T-cell (primary cell): Measurements from ENCODE around the gene AP4E1. TPM values are rescaled to one million over a fixed set of nuclear protein-coding genes. Genes with fewer than 3 reads are reported as not detected.
"Not testable (repeated sequence)": the region's sequence is repeated elsewhere in the genome, so short reads cannot be mapped to it uniquely, and the experiment has no call there.

ENCODE experiments used
- ATAC-seq, 4 experiments: fragments of 200-7000 bp in 3 of 4; fragments of 150-1000 bp in 1 of 4; cut with Tn5 transposase; replicated peaks in 1 of 4; 1 replicate in 3 of 4; 2 replicates in 1 of 4; pipeline ENCODE4 v1.10.0; 2021; ENCODE audit warnings: moderate library complexity in 3 of 4, mild to moderate bottlenecking in 2 of 4, moderate number of reproducible peaks in 1 of 4
- CTCF ChIA-PET, 2 donors: fragments of 300-600 bp; sonication (Branson Sonifier 250); formaldehyde crosslinking; loops; one replicate each; lab custom pipeline; 2022; ENCODE audit warnings: antibody characterized with exemption in 2 of 2; lab: Charles Lee
- POLR2A ChIA-PET, 2 donors: fragments of 300-600 bp; sonication (Branson Sonifier 250); formaldehyde crosslinking; loops; one replicate each; lab custom pipeline; 2022; ENCODE audit warnings: antibody characterized with exemption in 2 of 2; lab: Charles Lee
- DNase-seq, 35 experiments: peaks; one replicate each; pipeline versions ENCODE4 v3.0.0 to v3.0.0-alpha.2; 2013 to 2023
- H3K27ac ChIP-seq: one replicate; pipeline ENCODE4 v1.5.1; 2013; ENCODE audit warnings: low read length
- H3K27me3 ChIP-seq, 2 experiments: replicated peaks in 1 of 2; 1 replicate in 1 of 2; 2 replicates in 1 of 2; pipeline versions ENCODE4 v1.6.1 to v1.7.0; 2013; ENCODE audit warnings: low read length in 1 of 2, mixed read lengths in 1 of 2; ENCODE audit not compliant: control insufficient read depth in 2 of 2, insufficient read depth in 2 of 2; ENCODE audit errors: extremely low read depth in 1 of 2
- H3K36me3 ChIP-seq, 2 donors: 1 replicate in 1 of 2; 2 replicates in 1 of 2; pipeline versions ENCODE4 v1.6.1 to v1.7.0; 2013; ENCODE audit warnings: low read length in 1 of 2; ENCODE audit not compliant: control insufficient read depth in 2 of 2, insufficient read depth in 1 of 2; ENCODE audit errors: extremely low read depth in 1 of 2
- H3K4me1 ChIP-seq, 2 experiments: 1 replicate in 1 of 2; 2 replicates in 1 of 2; pipeline versions ENCODE4 v1.6.1 to v1.7.0; 2013; ENCODE audit warnings: low read length in 2 of 2, mixed read lengths in 1 of 2; ENCODE audit not compliant: insufficient read depth in 2 of 2, control insufficient read depth in 1 of 2; ENCODE audit errors: extremely low read depth in 1 of 2
- H3K4me3 ChIP-seq, 2 donors: 1 replicate in 1 of 2; 2 replicates in 1 of 2; pipeline versions ENCODE4 v1.5.1 to v1.7.0; 2013; ENCODE audit warnings: mild to moderate bottlenecking in 2 of 2, low read length in 1 of 2, moderate library complexity in 1 of 2; ENCODE audit not compliant: control insufficient read depth in 1 of 2; ENCODE audit errors: extremely low read depth in 1 of 2
- H3K9me3 ChIP-seq: 2 replicates; pipeline ENCODE4 v1.7.0; 2013
- H3K27ac Mint-ChIP-seq, 2 donors: one replicate each; pipeline ENCODE4 v1.8.0; 2020 to 2021; ENCODE audit warnings: mild to moderate bottlenecking in 2 of 2, mixed read lengths in 2 of 2
- H3K27me3 Mint-ChIP-seq, 2 donors: one replicate each; pipeline ENCODE4 v1.8.0; 2021 to 2022; ENCODE audit warnings: mixed read lengths in 2 of 2
- H3K36me3 Mint-ChIP-seq: one replicate; pipeline ENCODE4 v1.8.0; 2021; ENCODE audit warnings: mixed read lengths
- H3K4me1 Mint-ChIP-seq, 3 donors: one replicate each; pipeline ENCODE4 v1.8.0; 2020 to 2022; ENCODE audit warnings: mixed read lengths in 3 of 3, mild to moderate bottlenecking in 1 of 3
- H3K4me3 Mint-ChIP-seq, 3 donors: one replicate each; pipeline ENCODE4 v1.8.0; 2020 to 2022; ENCODE audit warnings: mild to moderate bottlenecking in 3 of 3, mixed read lengths in 3 of 3, moderate library complexity in 3 of 3
- H3K9me3 Mint-ChIP-seq, 3 donors: one replicate each; pipeline ENCODE4 v1.8.0; 2020 to 2022; ENCODE audit warnings: mixed read lengths in 3 of 3
- WGBS: methylation state at CpG from one replicate; pipeline ENCODE4 v1.1.5; 2013; ENCODE audit warnings: missing lambda C conversion rate; ENCODE audit not compliant: insufficient coverage; 5-methylcytosine and 5-hydroxymethylcytosine counted together
- total RNA-seq, 35 experiments: library from RNA in 6 of 35; stranded (reverse) in 6 of 35; fragments of 120-200 nt in 1 of 35; gene quantifications; one replicate each; pipeline versions ENCODE4 v1.2.1 to v1.2.4 and lab custom pipeline; 2013 to 2026

Gene AP4E1
- total RNA-seq, 5 donors from 2014 or later (not counting 1 experiment from before 2014, with no cell fraction given), result 9.4 to 14.0 (median 10.8) TPM

- no peak overlapping the region for H3K27ac ChIP-seq
- DNase-seq (no peak), ATAC-seq (no peak)
- H3K36me3 Mint-ChIP-seq, result no peaks in the 10 kb centered on the region
- no peaks in the 10 kb centered on the region for H3K36me3 ChIP-seq
- H3K4me1 ChIP-seq, result peaks cover 0 to 3% of the 10 kb centered on the region in 2 experiments
- CTCF ChIA-PET, result interaction anchor here in 1 of 2 donors (1.0 kb wide), 1 partner anchor 15 kb away, joined by 3 read pairs; no protein-coding TSS in a partner anchor
- no peaks in the 10 kb centered on the region for H3K27me3 ChIP-seq
- peaks cover 8 to 15% of the 10 kb centered on the region in 2 donors for H3K27me3 Mint-ChIP-seq
- H3K9me3 ChIP-seq, result no peaks in the 10 kb centered on the region
- no peak overlapping the region for H3K4me3 Mint-ChIP-seq
- POLR2A ChIA-PET, result no interaction called here
- H3K4me1 Mint-ChIP-seq, result peaks cover 3 to 6% (median 3%) of the 10 kb centered on the region in 3 donors
- H3K4me3 ChIP-seq, result no peak overlapping the region
- no peaks in the 10 kb centered on the region for H3K9me3 Mint-ChIP-seq
- no peak overlapping the region for H3K27ac Mint-ChIP-seq
- WGBS, result no CpG with 5 or more reads among the region's 1 CpG
These were observed 36.7 kb upstream of the AP4E1 start for GRCh38 chr15:50871832-50872231.

- H3K9me3 Mint-ChIP-seq, result no peaks in the 10 kb centered on the region
- no peak overlapping the region for H3K27ac Mint-ChIP-seq
- DNase-seq (no peak), ATAC-seq (no peak)
- Histone ChIP-seq H3K4me3 (no peak overlapping the region), H3K27me3 (no peaks in the 10 kb centered on the region), H3K4me1 (peaks cover 0 to 3% of the 10 kb centered on the region in 2 experiments), H3K27ac (no peak overlapping the region), H3K9me3 (no peaks in the 10 kb centered on the region), H3K36me3 (no peaks in the 10 kb centered on the region)
- peaks cover 8 to 15% of the 10 kb centered on the region in 2 donors for H3K27me3 Mint-ChIP-seq
- H3K36me3 Mint-ChIP-seq, result no peaks in the 10 kb centered on the region
- ChIA-PET CTCF (interaction anchor here in 1 of 2 donors (0.7 kb wide), 1 partner anchor 46 kb away, joined by 5 read pairs; no protein-coding TSS in a partner anchor), POLR2A (no interaction called here)
- WGBS, result no CpG with 5 or more reads among the region's 3 CpGs
- H3K4me1 Mint-ChIP-seq, result peaks cover 7 to 11% (median 9%) of the 10 kb centered on the region in 3 donors
- no peak overlapping the region for H3K4me3 Mint-ChIP-seq
These were observed 35.6 kb upstream of the AP4E1 start for GRCh38 chr15:50872832-50873426.

- Histone ChIP-seq H3K27me3 (no peaks in the 10 kb centered on the region), H3K36me3 (no peaks in the 10 kb centered on the region), H3K4me3 (no peak overlapping the region), H3K27ac (no peak overlapping the region), H3K9me3 (no peaks in the 10 kb centered on the region), H3K4me1 (peaks cover 0 to 3% of the 10 kb centered on the region in 2 experiments)
- ATAC-seq, result peak in 2 of 4 experiments; percentile 27 to 48
- peak in 1 of 35 experiments; percentile 25 for DNase-seq
- Mint-ChIP-seq H3K9me3 (no peaks in the 10 kb centered on the region), H3K27ac (no peak overlapping the region), H3K4me1 (peaks cover 11 to 17% (median 12%) of the 10 kb centered on the region in 3 donors), H3K27me3 (peaks cover 8 to 15% of the 10 kb centered on the region in 2 donors), H3K36me3 (no peaks in the 10 kb centered on the region), H3K4me3 (no peak overlapping the region)
- CTCF ChIA-PET, result interaction anchor here in 1 of 2 donors (0.7 kb wide), 1 partner anchor 47 kb away, joined by 5 read pairs; no protein-coding TSS in a partner anchor
- WGBS, result 8% methylated on average over 2 of the region's 9 CpGs
- POLR2A ChIA-PET, result interaction anchor here in 1 of 2 donors (0.6 kb wide), 1 partner anchor 832 kb away, joined by 3 read pairs; no protein-coding TSS in a partner anchor
These were observed 34.5 kb upstream of the AP4E1 start for GRCh38 chr15:50873935-50874361.

GRCh38 chr15:50875238-50875637 lies 33.2 kb upstream of the AP4E1 start:
- H3K27me3 ChIP-seq, DNase-seq: not testable (repeated sequence)

GRCh38 chr15:50876260-50876988 lies 32.1 kb upstream of the AP4E1 start:
- Mint-ChIP-seq H3K4me3 (peak overlapping the region; percentile 47 to 76 (median 71)), H3K4me1 (peaks cover 28 to 34% (median 29%) of the 10 kb centered on the region in 3 donors), H3K27me3 (peaks cover 7% of the 10 kb centered on the region in 2 donors), H3K9me3 (no peaks in the 10 kb centered on the region), H3K27ac (no peak overlapping the region), H3K36me3 (no peaks in the 10 kb centered on the region)
- Histone ChIP-seq H3K4me3 (peak overlapping the region in 1 of 2 donors; percentile 36), H3K27ac (no peak overlapping the region), H3K27me3 (no peaks in the 10 kb centered on the region), H3K4me1 (peaks cover 0 to 6% of the 10 kb centered on the region in 2 experiments), H3K36me3 (no peaks in the 10 kb centered on the region), H3K9me3 (no peaks in the 10 kb centered on the region)
- CTCF ChIA-PET, result interaction anchor here (0.6 to 1.3 kb wide), 17 partner anchors 9 to 228 kb away, joined by 3 to 4 read pairs (median 3); partner anchors contain the start of gene AP4E1 (in 1 of the 2)
- POLR2A ChIA-PET, result interaction anchor here (0.7 to 1.3 kb wide), 3 partner anchors 11 to 29 kb away, joined by 3 to 4 read pairs (median 3); no protein-coding TSS in a partner anchor
- peak in 2 of 4 experiments; percentile 25 for ATAC-seq
- 84% methylated on average over 7 of the region's 19 CpGs for WGBS
- no peak for DNase-seq

More at GRCh38 chr15:50875238-50875637, 33.2 kb upstream of the AP4E1 start:
- H3K4me3 Mint-ChIP-seq, H3K9me3 Mint-ChIP-seq, H3K4me1 ChIP-seq, POLR2A ChIA-PET, H3K27ac Mint-ChIP-seq, H3K4me3 ChIP-seq, H3K36me3 Mint-ChIP-seq, H3K36me3 ChIP-seq, ATAC-seq, H3K9me3 ChIP-seq, H3K27ac ChIP-seq: not testable (repeated sequence)
- H3K4me1 Mint-ChIP-seq, result peaks cover 16 to 23% (median 20%) of the 10 kb centered on the region in 3 donors
- 100% methylated on average over 2 of the region's 3 CpGs for WGBS
- peaks cover 8 to 11% of the 10 kb centered on the region in 2 donors for H3K27me3 Mint-ChIP-seq
- CTCF ChIA-PET, result interaction anchor here (0.6 to 1.3 kb wide), 4 partner anchors 10 to 155 kb away, joined by 3 to 4 read pairs (median 4); no protein-coding TSS in a partner anchor

GRCh38 chr15:50876989-50877360 lies 31.5 kb upstream of the AP4E1 start:
- Mint-ChIP-seq H3K27me3 (peaks cover 6 to 7% of the 10 kb centered on the region in 2 donors), H3K9me3 (no peaks in the 10 kb centered on the region), H3K4me1 (peaks cover 29 to 34% (median 29%) of the 10 kb centered on the region in 3 donors), H3K4me3 (peak overlapping the region; percentile 47 to 76 (median 71)), H3K36me3 (no peaks in the 10 kb centered on the region), H3K27ac (no peak overlapping the region)
- Histone ChIP-seq H3K27me3 (no peaks in the 10 kb centered on the region), H3K4me3 (peak overlapping the region in 1 of 2 donors; percentile 36), H3K36me3 (no peaks in the 10 kb centered on the region), H3K4me1 (peaks cover 0 to 6% of the 10 kb centered on the region in 2 experiments), H3K9me3 (no peaks in the 10 kb centered on the region), H3K27ac (no peak overlapping the region)
- DNase-seq, result peak in 34 of 35 experiments; percentile 11 to 86 (median 44)
- CTCF ChIA-PET, result interaction anchor here (0.6 to 1.1 kb wide), 11 partner anchors 8 to 228 kb away, joined by 3 to 4 read pairs (median 3); partner anchors contain the start of gene AP4E1 (in 1 of the 2)
- POLR2A ChIA-PET, result interaction anchor here (0.7 to 1.3 kb wide), 3 partner anchors 10 to 28 kb away, joined by 3 to 4 read pairs (median 3); no protein-coding TSS in a partner anchor
- WGBS, result no CpG with 5 or more reads among the region's 8 CpGs
- peak; percentile 41 to 78 (median 58) for ATAC-seq
